Caco-2 (cell line): ENCODE data around the gene CEACAM16. TPM values are rescaled to one million over a fixed set of nuclear protein-coding genes. Genes with fewer than 3 reads are reported as not detected.
A peak's percentile ranks its signal among the peaks of the same experiment; 100 is the strongest.

Experiments
- BruUV-seq: library from RNA; stranded (reverse); fragments of 400-500 nt; replicated peaks from 2 replicates; lab custom pipeline; 2021; lab: Mats Ljungman, UMichigan
- CTCF ChIA-PET: fragments of 300-600 bp; sonication (Branson Sonifier 250); formaldehyde crosslinking; loops from one replicate; lab custom pipeline; 2022; ENCODE audit warnings: antibody characterized with exemption; lab: Charles Lee
- POLR2A ChIA-PET: fragments of 300-600 bp; sonication (Branson Sonifier 250); formaldehyde crosslinking; loops from one replicate; lab custom pipeline; 2022; ENCODE audit warnings: antibody characterized with exemption; lab: Charles Lee
- DNase-seq, 2 experiments: peaks; one replicate each; pipeline versions ENCODE4 v3.0.0 to v3.0.0-alpha.2; 2020 to 2022
- H3K27me3 ChIP-seq: replicated peaks from 2 replicates; pipeline ENCODE4 v1.6.0; 2011; ENCODE audit warnings: low read length; ENCODE audit not compliant: control insufficient read depth, insufficient read depth
- H3K36me3 ChIP-seq: 2 replicates; pipeline ENCODE4 v1.5.1; 2011; ENCODE audit warnings: low read length; ENCODE audit not compliant: control insufficient read depth, insufficient read depth
- H3K4me1 ChIP-seq: fragments of 250-450 bp; sonication (Bioruptor Pico); 2 replicates; pipeline ENCODE4 v1.5.1; 2020; ENCODE audit warnings: mild to moderate bottlenecking
- H3K4me3 ChIP-seq: 2 replicates; pipeline ENCODE4 v1.5.1; 2011; ENCODE audit warnings: low read depth, mild to moderate bottlenecking, control low read depth, low read length
- H3K9me3 ChIP-seq: fragments of 250-450 bp; sonication (Bioruptor Pico); 2 replicates; pipeline ENCODE4 v1.5.1; 2020; ENCODE audit warnings: mild to moderate bottlenecking, moderate library complexity
- H3K27ac Mint-ChIP-seq: one replicate; pipeline ENCODE4 v1.8.0; 2022; ENCODE audit warnings: mixed read lengths; ENCODE audit not compliant: unreplicated experiment
- H3K27me3 Mint-ChIP-seq: one replicate; pipeline ENCODE4 v1.8.0; 2022; ENCODE audit warnings: mixed read lengths; ENCODE audit not compliant: insufficient read depth, unreplicated experiment
- H3K36me3 Mint-ChIP-seq: one replicate; pipeline ENCODE4 v1.8.0; 2022; ENCODE audit warnings: mild to moderate bottlenecking, mixed read lengths; ENCODE audit not compliant: insufficient read depth, unreplicated experiment
- H3K4me1 Mint-ChIP-seq: one replicate; pipeline ENCODE4 v1.8.0; 2022; ENCODE audit warnings: low read depth, mixed read lengths; ENCODE audit not compliant: unreplicated experiment
- H3K4me3 Mint-ChIP-seq: one replicate; pipeline ENCODE4 v1.8.0; 2022; ENCODE audit warnings: mild to moderate bottlenecking, moderate library complexity, mixed read lengths; ENCODE audit not compliant: unreplicated experiment
- H3K9me3 Mint-ChIP-seq: one replicate; pipeline ENCODE4 v1.8.0; 2022; ENCODE audit warnings: mixed read lengths; ENCODE audit not compliant: unreplicated experiment
- CTCF ChIP-seq, 2 experiments: fragments of 200-600 bp in 1 of 2; IDR thresholded peaks; 1 replicate in 1 of 2; 2 replicates in 1 of 2; pipeline versions ENCODE4 v1.5.1 to v1.8.0; 2011 to 2022; ENCODE audit warnings: antibody characterized with exemption in 1 of 2, control low read depth in 1 of 2, inconsistent platforms in 1 of 2, low read depth in 1 of 2, low read length in 1 of 2, mild to moderate bottlenecking in 1 of 2, moderate library complexity in 1 of 2; ENCODE audit not compliant: insufficient read depth in 1 of 2, severe bottlenecking in 1 of 2, unreplicated experiment in 1 of 2
- intact Hi-C: fragments of 100-400 bp; cut with micrococcal nuclease; formaldehyde crosslinking; loops from one replicate; pipeline ENCODE4 v1.10.0; 2022; ENCODE audit not compliant: unreplicated experiment
- total RNA-seq: library from RNA; stranded (reverse); gene quantifications from 2 replicates; pipeline ENCODE4 v1.2.3, GENCODE V29; 2022

CEACAM16 gene
- total RNA-seq, 1 experiment from 2014 or later = not detected

GRCh38 chr19:44732235-44733014, 33.5 kb downstream of the CEACAM16 start:
- no peak overlapping the region for H3K4me3 Mint-ChIP-seq
- H3K27me3 Mint-ChIP-seq = no peaks in the 10 kb centered on the region
- H3K9me3 Mint-ChIP-seq = no peaks in the 10 kb centered on the region
- Histone ChIP-seq H3K36me3 (no peaks in the 10 kb centered on the region), H3K27me3 (no peaks in the 10 kb centered on the region), H3K4me3 (no peak overlapping the region), H3K9me3 (no peaks in the 10 kb centered on the region), H3K4me1 (0 out of 2 replicates have a peak, but pooled peaks cover 8% of the 10 kb centered on the region)
- intact Hi-C loops = no loop called here
- POLR2A ChIA-PET = interaction anchor here (0.6 kb wide), 1 partner anchor 114 kb away, joined by 10 read pairs; the partner anchor contains the start of gene NECTIN2
- no peak for TF ChIP-seq CTCF (IDR thresholded peaks at IDR 0.05; ENCODE audit: insufficient read depth in 1 of 2, low read depth in 1 of 2, low read length in 1 of 2, severe bottlenecking in 1 of 2, unreplicated experiment in 1 of 2)
- H3K4me1 Mint-ChIP-seq = no peaks in the 10 kb centered on the region
- DNase-seq = no peak
- H3K36me3 Mint-ChIP-seq = no peaks in the 10 kb centered on the region
- no peak overlapping the region for H3K27ac Mint-ChIP-seq
- no TSS peak for BruUV-seq
- CTCF ChIA-PET = interaction anchor here (0.8 to 4.2 kb wide), 2 partner anchors 8 to 38 kb away, joined by 3 to 11 read pairs; no protein-coding TSS in a partner anchor

- Mint-ChIP-seq H3K9me3 (no peaks in the 10 kb centered on the region), H3K27me3 (no peaks in the 10 kb centered on the region), H3K27ac (no peak overlapping the region), H3K36me3 (no peaks in the 10 kb centered on the region), H3K4me1 (no peaks in the 10 kb centered on the region), H3K4me3 (no peak overlapping the region)
- no TSS peak for BruUV-seq
- intact Hi-C loops = no loop called here
- no peaks in the 10 kb centered on the region for H3K9me3 ChIP-seq
- POLR2A ChIA-PET = no interaction called here
- H3K27me3 ChIP-seq = no peaks in the 10 kb centered on the region
- H3K4me1 ChIP-seq = peaks cover 15% of the 10 kb centered on the region; the same call in 1 of the 2 replicates
- H3K36me3 ChIP-seq = no peaks in the 10 kb centered on the region
- no peak for DNase-seq
- CTCF ChIA-PET = interaction anchor here (4.2 kb wide), 1 partner anchor 36 kb away, joined by 11 read pairs; no protein-coding TSS in a partner anchor
- H3K4me3 ChIP-seq = no peak overlapping the region
- TF ChIP-seq CTCF (IDR thresholded peaks at IDR 0.05; ENCODE audit: insufficient read depth in 1 of 2, low read depth in 1 of 2, low read length in 1 of 2, severe bottlenecking in 1 of 2, unreplicated experiment in 1 of 2) = no peak
These were observed 35.4 kb downstream of the CEACAM16 start for GRCh38 chr19:44734357-44734756.

- Histone ChIP-seq H3K4me1 (peaks cover 15% of the 10 kb centered on the region; the same call in 1 of the 2 replicates), H3K4me3 (no peak overlapping the region), H3K27me3 (no peaks in the 10 kb centered on the region), H3K9me3 (no peaks in the 10 kb centered on the region), H3K36me3 (no peaks in the 10 kb centered on the region)
- CTCF ChIA-PET = interaction anchor here (4.2 kb wide), 1 partner anchor 36 kb away, joined by 11 read pairs; no protein-coding TSS in a partner anchor
- Mint-ChIP-seq H3K9me3 (no peaks in the 10 kb centered on the region), H3K27ac (no peak overlapping the region), H3K27me3 (no peaks in the 10 kb centered on the region), H3K4me3 (no peak overlapping the region), H3K36me3 (no peaks in the 10 kb centered on the region), H3K4me1 (no peaks in the 10 kb centered on the region)
- no peak for DNase-seq
- intact Hi-C loops = no loop called here
- TF ChIP-seq CTCF (IDR thresholded peaks at IDR 0.05; ENCODE audit: insufficient read depth in 1 of 2, low read depth in 1 of 2, low read length in 1 of 2, severe bottlenecking in 1 of 2, unreplicated experiment in 1 of 2) = no peak
- TSS peak; percentile 22 for BruUV-seq
- POLR2A ChIA-PET = no interaction called here
These were observed 36.1 kb downstream of the CEACAM16 start for GRCh38 chr19:44735011-44735410.
